Stimulated activated CD8-positive, alpha-beta memory T cell treated with anti-CD3 and anti-CD28 coated beads, Interleukin-4, amount 100 ng/mL, for 24 hours (primary cell): Measurements from ENCODE around the gene HEATR1.
"Not testable (repeated sequence)": the region's sequence is repeated elsewhere in the genome, so short reads cannot be mapped to it uniquely, and the experiment has no call there.

Source experiments
- DNase-seq: peaks from one replicate; pipeline ENCODE4 v3.0.0-alpha.2; 2020; ENCODE audit warnings: low read depth

The HEATR1 gene

GRCh38 chr1:236511735-236512418, 92.4 kb downstream of the HEATR1 start:
- no peak for DNase-seq

- no peak for DNase-seq
Observed at GRCh38 chr1:236509647-236510401, 94.5 kb downstream of the HEATR1 start.

- DNase-seq = no peak
Observed at GRCh38 chr1:236509203-236509602, 95.1 kb downstream of the HEATR1 start.

GRCh38 chr1:236508593-236509027, 95.7 kb downstream of the HEATR1 start:
- no peak for DNase-seq

- DNase-seq = no peak
Observed at GRCh38 chr1:236507022-236507700, 97.2 kb downstream of the HEATR1 start.

- not testable (repeated sequence) for DNase-seq
Observed at GRCh38 chr1:236504338-236504737, 100.0 kb downstream of the HEATR1 start.

GRCh38 chr1:236502972-236503639, 101.2 kb downstream of the HEATR1 start:
- no peak for DNase-seq

GRCh38 chr1:236502579-236502971, 101.7 kb downstream of the HEATR1 start:
- DNase-seq = no peak

- no peak for DNase-seq
Observed at GRCh38 chr1:236501093-236501492, 103.2 kb downstream of the HEATR1 start.
